Prostate gland (tissue), 2 donors: ENCODE results near the gene RGS14.

Experiments
- POLR2AphosphoS5 ChIP-seq: sonication (generic); formaldehyde crosslinking; IDR thresholded peaks from one replicate; pipeline ENCODE4 v1.6.1; 2017; ENCODE audit warnings: antibody characterized with exemption
- TF ChIP-seq, protein P1 (sequence below), 4 experiments: fragments of 200-600 bp in 2 of 4; fragments of 450-650 bp in 2 of 4; sonication (generic) in 2 of 4; IDR thresholded peaks; 1 replicate in 3 of 4; 2 replicates in 1 of 4; pipeline ENCODE4 v1.5.1; 2016 to 2019; ENCODE audit warnings: antibody characterized with exemption in 4 of 4, mild to moderate bottlenecking in 2 of 4, moderate library complexity in 2 of 4

DNA sequence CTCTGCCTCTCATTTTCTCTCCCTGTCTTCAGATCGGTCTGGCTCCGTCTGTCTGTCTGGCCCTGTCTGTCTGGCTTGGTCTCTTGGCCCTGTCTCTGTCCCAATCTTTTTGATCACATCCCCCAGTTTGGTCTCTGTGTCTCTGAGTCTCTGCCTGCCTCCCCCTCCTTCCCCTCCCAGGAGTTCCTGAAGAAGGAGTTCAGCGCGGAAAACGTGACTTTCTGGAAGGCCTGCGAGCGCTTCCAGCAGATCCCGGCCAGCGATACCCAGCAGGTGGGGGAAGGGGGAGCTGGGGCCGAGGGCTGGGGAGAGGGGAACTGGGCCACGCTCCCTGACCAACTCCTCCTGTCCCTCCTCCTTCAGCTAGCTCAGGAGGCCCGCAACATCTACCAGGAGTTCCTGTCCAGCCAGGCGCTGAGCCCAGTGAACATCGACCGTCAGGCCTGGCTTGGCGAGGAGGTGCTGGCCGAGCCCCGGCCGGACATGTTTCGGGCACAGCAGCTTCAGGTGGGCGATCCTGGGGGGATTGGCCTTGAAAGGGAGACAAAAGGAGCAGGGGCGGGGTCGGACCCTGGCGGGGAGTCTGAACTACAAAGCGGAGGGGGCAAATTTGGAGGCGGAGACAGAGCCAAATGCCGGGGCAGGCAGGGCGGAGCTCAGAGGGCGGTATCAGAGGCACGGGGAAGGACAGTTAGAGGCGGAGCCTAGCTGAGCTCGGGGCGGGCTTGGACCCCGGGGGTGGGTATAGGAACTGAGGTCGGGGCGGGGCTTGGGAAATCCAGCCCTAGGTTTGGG is 9.0 kb downstream of the RGS14 start:
- TF ChIP-seq, protein P1, sequence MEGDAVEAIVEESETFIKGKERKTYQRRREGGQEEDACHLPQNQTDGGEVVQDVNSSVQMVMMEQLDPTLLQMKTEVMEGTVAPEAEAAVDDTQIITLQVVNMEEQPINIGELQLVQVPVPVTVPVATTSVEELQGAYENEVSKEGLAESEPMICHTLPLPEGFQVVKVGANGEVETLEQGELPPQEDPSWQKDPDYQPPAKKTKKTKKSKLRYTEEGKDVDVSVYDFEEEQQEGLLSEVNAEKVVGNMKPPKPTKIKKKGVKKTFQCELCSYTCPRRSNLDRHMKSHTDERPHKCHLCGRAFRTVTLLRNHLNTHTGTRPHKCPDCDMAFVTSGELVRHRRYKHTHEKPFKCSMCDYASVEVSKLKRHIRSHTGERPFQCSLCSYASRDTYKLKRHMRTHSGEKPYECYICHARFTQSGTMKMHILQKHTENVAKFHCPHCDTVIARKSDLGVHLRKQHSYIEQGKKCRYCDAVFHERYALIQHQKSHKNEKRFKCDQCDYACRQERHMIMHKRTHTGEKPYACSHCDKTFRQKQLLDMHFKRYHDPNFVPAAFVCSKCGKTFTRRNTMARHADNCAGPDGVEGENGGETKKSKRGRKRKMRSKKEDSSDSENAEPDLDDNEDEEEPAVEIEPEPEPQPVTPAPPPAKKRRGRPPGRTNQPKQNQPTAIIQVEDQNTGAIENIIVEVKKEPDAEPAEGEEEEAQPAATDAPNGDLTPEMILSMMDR (IDR thresholded peaks at IDR 0.05), result no peak
- TF ChIP-seq POLR2AphosphoS5, result peak; percentile 82
